Measurements from ENCODE around the gene YIPF5.

The YIPF5 gene

GRCh38 chr5:144122081-144122480 is 48.4 kb downstream of the YIPF5 start:
- no peak for DNase-seq

- DNase-seq: no peak
Measured at GRCh38 chr5:144121577-144121976, 48.9 kb downstream of the YIPF5 start.

- DNase-seq: no peak
Measured at GRCh38 chr5:144120661-144121180, 49.7 kb downstream of the YIPF5 start.

- no peak for DNase-seq
Measured at GRCh38 chr5:144117412-144117811, 53.0 kb downstream of the YIPF5 start.

GRCh38 chr5:144114571-144114970 is 55.9 kb downstream of the YIPF5 start:
- DNase-seq: no peak
